Measurements from ENCODE around the gene MGAT5B. TPM values are rescaled to one million over a fixed set of nuclear protein-coding genes. Genes with fewer than 3 reads are reported as not detected.

MGAT5B gene
- total RNA-seq, 1 experiment from 2014 or later: 4.4 TPM

- POLR2A ChIA-PET: no interaction called here
- no peaks in the 10 kb centered on the region for H3K9me2 ChIP-seq (ENCODE audit: insufficient read depth)
- intact Hi-C loops (cut with micrococcal nuclease): no loop called here
- no peak overlapping the region for H2AFZ ChIP-seq (ENCODE audit: low read depth, low read length, poor library complexity, severe bottlenecking)
- no peaks in the 10 kb centered on the region for H4K20me1 ChIP-seq (ENCODE audit: insufficient read depth)
- RAD21 ChIA-PET (ENCODE audit: low non-redundant PET in 1 of 2, low total read pairs in 2 of 2, uncharacterized antibody in 2 of 2, unreplicated experiment in 2 of 2): no interaction called here
- H3K4me3 ChIP-seq (replicated peaks in 1 of 2; ENCODE audit: low read depth in 1 of 2, low read length in 2 of 2): no peak overlapping the region
- H3K36me3 ChIP-seq (ENCODE audit: control insufficient read depth in 1 of 2, insufficient read depth in 2 of 2, low read length in 2 of 2): no peaks in the 10 kb centered on the region
- H3K9ac ChIP-seq (ENCODE audit: low read length): no peak overlapping the region
- DNase-seq (ENCODE audit: low read depth, low spot score): no peak
- no peak overlapping the region for H3K4me2 ChIP-seq (ENCODE audit: low read length)
- H3K9me3 ChIP-seq (ENCODE audit: control insufficient read depth in 1 of 2, insufficient read depth in 1 of 2, low read depth in 1 of 2, low read length in 2 of 2): no peaks in the 10 kb centered on the region
- H3K27me3 ChIP-seq (ENCODE audit: insufficient read depth, low read length): no peaks in the 10 kb centered on the region
- H3K27ac ChIP-seq (ENCODE audit: low read depth, low read length): no peak overlapping the region
- H3K4me1 ChIP-seq (ENCODE audit: control insufficient read depth in 1 of 2, insufficient read depth in 2 of 2, low read length in 2 of 2): peaks cover 3 to 8% of the 10 kb centered on the region in 2 experiments; a peak in 3 of 4 replicates
- no TSS peak for BruUV-seq (replicated peaks)
- ATAC-seq: no peak
- TF ChIP-seq POLR2A (IDR thresholded peaks at IDR 0.05; ENCODE audit: borderline replicate concordance, extremely low read depth, insufficient read depth, insufficient read length): no peak
- no peak for TF ChIP-seq SIN3A (IDR thresholded peaks at IDR 0.05; ENCODE audit: low read depth)
- TF ChIP-seq SP1 (IDR thresholded peaks at IDR 0.05; ENCODE audit: low read depth): no peak
- TF ChIP-seq ZFX (IDR thresholded peaks at IDR 0.05): 0 out of 2 replicates have a peak, but pooled peaks have one; percentile 21
- CTCF ChIA-PET: interaction anchor here (0.9 kb wide), 1 partner anchor 119 kb away, joined by 3 read pairs; no protein-coding TSS in a partner anchor
- H3K79me2 ChIP-seq (ENCODE audit: insufficient read depth, low read length): no peaks in the 10 kb centered on the region
Observed at GRCh38 chr17:76937238-76937637, 69.0 kb downstream of the MGAT5B start.

- Histone ChIP-seq H3K27ac (ENCODE audit: low read depth, low read length) (no peak overlapping the region), H3K4me1 (ENCODE audit: control insufficient read depth in 1 of 2, insufficient read depth in 2 of 2, low read length in 2 of 2) (peaks cover 3 to 8% of the 10 kb centered on the region in 2 experiments; a peak in 3 of 4 replicates), H2AFZ (ENCODE audit: low read depth, low read length, poor library complexity, severe bottlenecking) (no peak overlapping the region), H3K9ac (ENCODE audit: low read length) (no peak overlapping the region), H3K4me2 (ENCODE audit: low read length) (no peak overlapping the region), H3K36me3 (ENCODE audit: control insufficient read depth in 1 of 2, insufficient read depth in 2 of 2, low read length in 2 of 2) (no peaks in the 10 kb centered on the region), H3K79me2 (ENCODE audit: insufficient read depth, low read length) (no peaks in the 10 kb centered on the region), H3K9me2 (ENCODE audit: insufficient read depth) (no peaks in the 10 kb centered on the region), H3K9me3 (ENCODE audit: control insufficient read depth in 1 of 2, insufficient read depth in 1 of 2, low read depth in 1 of 2, low read length in 2 of 2) (no peaks in the 10 kb centered on the region), H3K4me3 (replicated peaks in 1 of 2; ENCODE audit: low read depth in 1 of 2, low read length in 2 of 2) (no peak overlapping the region), H3K27me3 (ENCODE audit: insufficient read depth, low read length) (no peaks in the 10 kb centered on the region), H4K20me1 (ENCODE audit: insufficient read depth) (no peaks in the 10 kb centered on the region)
- BruUV-seq (replicated peaks): no TSS peak
- DNase-seq (ENCODE audit: low read depth, low spot score) (no peak), ATAC-seq (no peak)
- CTCF ChIA-PET: no interaction called here
- TF ChIP-seq POLR2A (IDR thresholded peaks at IDR 0.05; ENCODE audit: borderline replicate concordance, extremely low read depth, insufficient read depth, insufficient read length): no peak
- no peak for TF ChIP-seq RAD21 (IDR thresholded peaks at IDR 0.05; ENCODE audit: low read depth)
- TF ChIP-seq MAX (IDR thresholded peaks at IDR 0.05): no peak
- TF ChIP-seq CBX3 (IDR thresholded peaks at IDR 0.05; ENCODE audit: low read depth): no peak
- RAD21 ChIA-PET (ENCODE audit: low non-redundant PET in 1 of 2, low total read pairs in 2 of 2, uncharacterized antibody in 2 of 2, unreplicated experiment in 2 of 2): no interaction called here
- intact Hi-C loops (cut with micrococcal nuclease): no loop called here
- POLR2A ChIA-PET: no interaction called here
Observed at GRCh38 chr17:76938009-76938408, 69.8 kb downstream of the MGAT5B start.
